Brain microvascular endothelial cell (primary cell): Measurements from ENCODE around the gene DAAM1.
A peak's percentile ranks its signal among the peaks of the same experiment; 100 is the strongest.

Experiments used
- DNase-seq: peaks from one replicate; pipeline ENCODE4 v3.0.0-alpha.2; 2020
- H3K27ac ChIP-seq: fragments of 250-450 bp; sonication (Bioruptor Pico); 2 replicates; pipeline ENCODE4 v1.5.1; 2020; ENCODE audit warnings: mild to moderate bottlenecking, moderate library complexity
- H3K27me3 ChIP-seq: fragments of 250-450 bp; sonication (Bioruptor Pico); replicated peaks from 2 replicates; pipeline ENCODE4 v1.5.1; 2020; ENCODE audit warnings: mild to moderate bottlenecking
- H3K36me3 ChIP-seq: fragments of 250-450 bp; sonication (Bioruptor Pico); replicated peaks from 2 replicates; pipeline ENCODE4 v1.5.1; 2020; ENCODE audit warnings: mild to moderate bottlenecking
- H3K4me3 ChIP-seq: 2 replicates; pipeline ENCODE4 v1.5.1; 2011; ENCODE audit warnings: low read depth, mild to moderate bottlenecking, control low read depth, low read length, moderate library complexity
- in situ Hi-C: cut with HindIII; loops from 2 replicates; pipeline ENCODE4 v1.10.0; 2017; ENCODE audit warnings: low sequenced_read_pairs, low pct_ligation_motif_present
- TF ChIP-seq, protein P1 (sequence below): IDR thresholded peaks from 2 replicates; pipeline ENCODE4 v1.5.1; 2011; ENCODE audit warnings: low read depth, mild to moderate bottlenecking, moderate library complexity, low read length, control low read depth, inconsistent platforms; ENCODE audit errors: missing control alignments

DAAM1 gene

DNA sequence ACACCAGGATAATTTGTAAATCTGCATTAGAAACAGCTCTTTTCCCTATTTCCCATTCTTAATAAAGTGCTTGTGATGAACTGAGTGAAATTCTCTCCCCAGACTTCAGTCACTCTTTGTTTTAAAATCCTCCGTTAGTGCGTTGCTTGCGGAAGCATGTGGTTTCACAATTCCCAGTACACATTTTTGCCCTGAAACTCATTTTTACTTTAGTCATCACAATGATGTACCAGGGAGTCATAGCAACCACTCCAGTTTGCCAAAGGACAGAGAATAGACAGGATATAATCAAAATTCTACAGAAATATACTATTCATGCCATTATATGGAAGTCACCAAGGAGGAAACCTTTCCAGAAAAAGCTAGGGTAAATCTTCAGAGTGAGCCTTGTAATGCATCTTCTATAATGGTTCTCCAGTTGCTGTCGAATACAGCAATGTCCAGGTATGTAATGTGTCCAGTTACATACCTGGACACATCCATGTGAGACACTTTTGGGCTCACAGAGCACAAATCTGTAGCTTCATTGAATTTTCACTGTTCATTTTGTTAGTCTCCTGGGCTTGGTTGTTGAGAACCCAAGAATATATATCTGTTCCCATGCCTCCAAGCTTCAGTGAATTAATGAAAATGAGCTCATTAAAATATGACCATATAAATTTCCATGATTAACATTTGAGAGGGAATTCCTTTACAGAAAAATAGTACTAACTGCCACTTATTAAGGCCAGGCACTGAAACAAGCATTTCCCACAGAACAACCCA lies 219.0 kb downstream of the DAAM1 start:
- no peak overlapping the region for H3K4me3 ChIP-seq

GRCh38 chr14:59415836-59416602 lies 227.6 kb downstream of the DAAM1 start:
- Histone ChIP-seq H3K27me3 (no peaks in the 10 kb centered on the region), H3K27ac (no peak overlapping the region), H3K4me3 (no peak overlapping the region), H3K36me3 (no peaks in the 10 kb centered on the region)
- in situ Hi-C loops, result no loop called here
- TF ChIP-seq, protein P1, sequence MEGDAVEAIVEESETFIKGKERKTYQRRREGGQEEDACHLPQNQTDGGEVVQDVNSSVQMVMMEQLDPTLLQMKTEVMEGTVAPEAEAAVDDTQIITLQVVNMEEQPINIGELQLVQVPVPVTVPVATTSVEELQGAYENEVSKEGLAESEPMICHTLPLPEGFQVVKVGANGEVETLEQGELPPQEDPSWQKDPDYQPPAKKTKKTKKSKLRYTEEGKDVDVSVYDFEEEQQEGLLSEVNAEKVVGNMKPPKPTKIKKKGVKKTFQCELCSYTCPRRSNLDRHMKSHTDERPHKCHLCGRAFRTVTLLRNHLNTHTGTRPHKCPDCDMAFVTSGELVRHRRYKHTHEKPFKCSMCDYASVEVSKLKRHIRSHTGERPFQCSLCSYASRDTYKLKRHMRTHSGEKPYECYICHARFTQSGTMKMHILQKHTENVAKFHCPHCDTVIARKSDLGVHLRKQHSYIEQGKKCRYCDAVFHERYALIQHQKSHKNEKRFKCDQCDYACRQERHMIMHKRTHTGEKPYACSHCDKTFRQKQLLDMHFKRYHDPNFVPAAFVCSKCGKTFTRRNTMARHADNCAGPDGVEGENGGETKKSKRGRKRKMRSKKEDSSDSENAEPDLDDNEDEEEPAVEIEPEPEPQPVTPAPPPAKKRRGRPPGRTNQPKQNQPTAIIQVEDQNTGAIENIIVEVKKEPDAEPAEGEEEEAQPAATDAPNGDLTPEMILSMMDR, result no peak
- no peak for DNase-seq

More for the DNA sequence above, 219.0 kb downstream of the DAAM1 start:
- Histone ChIP-seq H3K36me3 (no peaks in the 10 kb centered on the region), H3K27me3 (no peaks in the 10 kb centered on the region), H3K27ac (peak overlapping the region; percentile 93)
- TF ChIP-seq, protein P1, result no peak
- in situ Hi-C loops, result no loop called here
- peak; percentile 90 for DNase-seq

GRCh38 chr14:59417311-59417710 lies 228.8 kb downstream of the DAAM1 start:
- Histone ChIP-seq H3K27ac (no peak overlapping the region), H3K36me3 (no peaks in the 10 kb centered on the region), H3K4me3 (no peak overlapping the region), H3K27me3 (no peaks in the 10 kb centered on the region)
- in situ Hi-C loops, result no loop called here
- TF ChIP-seq, protein P1, result no peak
- no peak for DNase-seq

GRCh38 chr14:59419303-59419702 lies 230.8 kb downstream of the DAAM1 start:
- TF ChIP-seq, protein P1, result no peak
- in situ Hi-C loops, result no loop called here
- H3K27ac ChIP-seq, result no peak overlapping the region

More at GRCh38 chr14:59419303-59419702, 230.8 kb downstream of the DAAM1 start:
- no peak for DNase-seq
- H3K4me3 ChIP-seq, result no peak overlapping the region
- H3K27me3 ChIP-seq, result no peaks in the 10 kb centered on the region
- no peaks in the 10 kb centered on the region for H3K36me3 ChIP-seq
